Measurements from ENCODE around the gene PPIL6.

PPIL6 gene

GRCh38 chr6:109449064-109449794, 8.8 kb upstream of the PPIL6 start:
- Mint-ChIP-seq H3K36me3 (ENCODE audit: low read depth) (peaks cover 15% of the 10 kb centered on the region), H3K4me3 (no peak overlapping the region), H3K27me3 (ENCODE audit: low read depth, poor library complexity) (peaks cover 2% of the 10 kb centered on the region), H3K27ac (no peak overlapping the region), H3K4me1 (peaks cover 6% of the 10 kb centered on the region), H3K9me3 (no peaks in the 10 kb centered on the region)
- DNase-seq = no peak
- no peak for TF ChIP-seq CTCF (IDR thresholded peaks at IDR 0.05)

GRCh38 chr6:109448615-109449014, 8.2 kb upstream of the PPIL6 start:
- DNase-seq = no peak
- H3K27ac Mint-ChIP-seq = peak overlapping the region; percentile 90

GRCh38 chr6:109447878-109448555, 7.6 kb upstream of the PPIL6 start:
- no peak for DNase-seq
- H3K4me3 Mint-ChIP-seq = no peak overlapping the region
- H3K9me3 Mint-ChIP-seq = no peaks in the 10 kb centered on the region
- H3K4me1 Mint-ChIP-seq = no peaks in the 10 kb centered on the region
- H3K36me3 Mint-ChIP-seq (ENCODE audit: low read depth) = peaks cover 20% of the 10 kb centered on the region
- H3K27me3 Mint-ChIP-seq (ENCODE audit: low read depth, poor library complexity) = peaks cover 2% of the 10 kb centered on the region
- no peak for TF ChIP-seq CTCF (IDR thresholded peaks at IDR 0.05)
- H3K27ac Mint-ChIP-seq = peak overlapping the region; percentile 90

More at GRCh38 chr6:109448615-109449014, 8.2 kb upstream of the PPIL6 start:
- Mint-ChIP-seq H3K36me3 (ENCODE audit: low read depth) (peaks cover 15% of the 10 kb centered on the region), H3K4me1 (no peaks in the 10 kb centered on the region), H3K27me3 (ENCODE audit: low read depth, poor library complexity) (peaks cover 2% of the 10 kb centered on the region), H3K4me3 (no peak overlapping the region), H3K9me3 (no peaks in the 10 kb centered on the region)
- TF ChIP-seq CTCF (IDR thresholded peaks at IDR 0.05) = no peak

- DNase-seq = no peak
- Mint-ChIP-seq H3K27me3 (ENCODE audit: low read depth, poor library complexity) (peaks cover 2% of the 10 kb centered on the region), H3K36me3 (ENCODE audit: low read depth) (peaks cover 23% of the 10 kb centered on the region), H3K4me1 (peaks cover 3% of the 10 kb centered on the region), H3K9me3 (no peaks in the 10 kb centered on the region), H3K4me3 (no peak overlapping the region), H3K27ac (peak overlapping the region; percentile 90)
- no peak for TF ChIP-seq CTCF (IDR thresholded peaks at IDR 0.05)
These were observed 6.7 kb upstream of the PPIL6 start for GRCh38 chr6:109447087-109447486.

- Mint-ChIP-seq H3K36me3 (ENCODE audit: low read depth) (peaks cover 23% of the 10 kb centered on the region), H3K27ac (peak overlapping the region; percentile 90), H3K4me3 (no peak overlapping the region), H3K27me3 (ENCODE audit: low read depth, poor library complexity) (peaks cover 2% of the 10 kb centered on the region), H3K9me3 (no peaks in the 10 kb centered on the region), H3K4me1 (peaks cover 9% of the 10 kb centered on the region)
- no peak for TF ChIP-seq CTCF (IDR thresholded peaks at IDR 0.05)
- DNase-seq = no peak
These were observed 6.1 kb upstream of the PPIL6 start for GRCh38 chr6:109446541-109446940.
